Measurements from ENCODE around the gene CD8A.

The CD8A gene

GRCh38 chr2:86788165-86788564 is 2.5 kb downstream of the CD8A start:
- H2BK15ac ChIP-seq (replicated peaks; ENCODE audit: low read depth): no peak overlapping the region
- no peak overlapping the region for H3K18ac ChIP-seq (ENCODE audit: low read length)
- no peaks in the 10 kb centered on the region for H3K79me2 ChIP-seq (ENCODE audit: control insufficient read depth, insufficient read depth, low read length)
- H2BK5ac ChIP-seq (ENCODE audit: low read length): no peak overlapping the region
- H3K36me3 ChIP-seq (ENCODE audit: control insufficient read depth, insufficient read depth, low read length): no peaks in the 10 kb centered on the region
- H3K9ac ChIP-seq (ENCODE audit: low read length): no peak overlapping the region
- no peak overlapping the region for H3K27ac ChIP-seq (ENCODE audit: low read depth, low read length)
- no peak overlapping the region for H3K4ac ChIP-seq (ENCODE audit: low read depth, low read length)
- no peak overlapping the region for H2AK5ac ChIP-seq (ENCODE audit: low read length)
- H3K23ac ChIP-seq (ENCODE audit: low read length): no peak overlapping the region
- DNase-seq: no peak
- WGBS (ENCODE audit: extremely low coverage, insufficient coverage, low lambda C conversion rate): no CpG with 5 or more reads among the region's 7 CpGs
- H3K4me2 ChIP-seq (ENCODE audit: low read length): no peak overlapping the region
- no peak overlapping the region for H3K4me3 ChIP-seq (ENCODE audit: low read length)
- H2BK120ac ChIP-seq (ENCODE audit: low read depth, low read length): no peak overlapping the region
- H3K27me3 ChIP-seq (ENCODE audit: insufficient read depth, low read length, poor library complexity): peaks cover 41% of the 10 kb centered on the region
- no peak overlapping the region for H3K56ac ChIP-seq (ENCODE audit: low read length)
- no peak overlapping the region for H4K5ac ChIP-seq (ENCODE audit: low read length)
- no peak overlapping the region for H4K8ac ChIP-seq (ENCODE audit: low read depth, low read length)
- no peaks in the 10 kb centered on the region for H3K4me1 ChIP-seq (ENCODE audit: control insufficient read depth, low read depth, low read length)
- H3K79me1 ChIP-seq (ENCODE audit: low read length): no peaks in the 10 kb centered on the region

DNA sequence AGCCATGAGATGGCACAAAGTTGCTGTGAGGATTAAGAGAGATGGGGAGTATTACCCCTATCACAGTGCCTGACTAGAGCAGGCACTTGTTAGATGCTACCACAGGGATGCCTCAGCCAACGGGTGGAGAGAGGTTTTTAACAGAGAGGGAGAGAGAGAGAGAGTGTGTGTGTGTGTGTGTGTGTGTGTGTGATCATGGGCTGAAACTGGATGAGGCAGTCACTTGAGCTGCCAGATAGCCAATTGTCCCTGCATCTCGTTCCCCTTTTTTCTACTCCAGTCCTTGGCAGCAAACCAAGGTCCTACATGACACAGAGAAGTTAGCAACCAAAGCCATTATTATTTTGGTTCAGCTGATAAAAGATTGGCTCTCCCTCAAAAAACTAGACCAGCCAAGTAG is 3.0 kb downstream of the CD8A start:
- Histone ChIP-seq H3K36me3 (ENCODE audit: control insufficient read depth, insufficient read depth, low read length) (no peaks in the 10 kb centered on the region), H3K4ac (ENCODE audit: low read depth, low read length) (no peak overlapping the region), H3K18ac (ENCODE audit: low read length) (no peak overlapping the region), H3K4me3 (ENCODE audit: low read length) (no peak overlapping the region), H3K27ac (ENCODE audit: low read depth, low read length) (no peak overlapping the region), H2BK5ac (ENCODE audit: low read length) (no peak overlapping the region), H3K9ac (ENCODE audit: low read length) (no peak overlapping the region), H2AK5ac (ENCODE audit: low read length) (no peak overlapping the region), H3K23ac (ENCODE audit: low read length) (no peak overlapping the region), H2BK15ac (replicated peaks; ENCODE audit: low read depth) (no peak overlapping the region), H4K8ac (ENCODE audit: low read depth, low read length) (no peak overlapping the region), H4K5ac (ENCODE audit: low read length) (no peak overlapping the region), H3K79me1 (ENCODE audit: low read length) (no peaks in the 10 kb centered on the region), H3K4me1 (ENCODE audit: control insufficient read depth, low read depth, low read length) (no peaks in the 10 kb centered on the region), H3K79me2 (ENCODE audit: control insufficient read depth, insufficient read depth, low read length) (no peaks in the 10 kb centered on the region), H3K27me3 (ENCODE audit: insufficient read depth, low read length, poor library complexity) (peaks cover 41% of the 10 kb centered on the region), H3K56ac (ENCODE audit: low read length) (no peak overlapping the region), H2BK120ac (ENCODE audit: low read depth, low read length) (no peak overlapping the region), H3K4me2 (ENCODE audit: low read length) (no peak overlapping the region)
- DNase-seq: peak; percentile 23
- WGBS (ENCODE audit: extremely low coverage, insufficient coverage, low lambda C conversion rate): no CpG with 5 or more reads among the region's 2 CpGs

DNA sequence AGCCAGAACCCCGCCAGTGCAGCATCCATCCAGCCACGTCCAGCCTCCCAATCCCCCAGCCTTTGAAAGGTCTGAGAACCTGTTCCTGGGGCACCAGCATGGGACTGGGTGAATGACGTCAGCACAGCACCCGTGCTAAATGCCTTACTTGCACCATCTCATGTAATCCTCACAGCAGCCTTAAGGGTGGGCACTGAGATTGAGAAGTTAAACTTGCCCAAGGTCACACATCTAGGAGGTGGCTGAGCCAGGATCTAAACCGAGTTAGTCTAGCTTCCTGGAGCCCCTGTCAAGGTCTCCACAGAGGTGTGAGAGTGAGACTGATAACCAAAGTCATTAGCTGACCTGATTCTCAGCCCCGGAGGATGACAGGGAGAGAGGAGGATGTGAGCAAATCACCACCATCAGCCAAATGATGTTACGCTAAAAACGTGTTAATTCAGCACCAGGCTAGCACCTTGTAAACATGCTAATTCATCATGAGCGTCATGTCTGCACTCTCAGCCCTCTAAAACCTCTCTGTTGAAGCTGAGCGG is 4.6 kb downstream of the CD8A start:
- Histone ChIP-seq H2BK5ac (ENCODE audit: low read length) (no peak overlapping the region), H4K5ac (ENCODE audit: low read length) (no peak overlapping the region), H2BK120ac (ENCODE audit: low read depth, low read length) (no peak overlapping the region), H3K23ac (ENCODE audit: low read length) (no peak overlapping the region), H3K9ac (ENCODE audit: low read length) (no peak overlapping the region), H3K4me3 (ENCODE audit: low read length) (no peak overlapping the region), H2BK15ac (replicated peaks; ENCODE audit: low read depth) (no peak overlapping the region), H3K4me1 (ENCODE audit: control insufficient read depth, low read depth, low read length) (no peaks in the 10 kb centered on the region), H3K18ac (ENCODE audit: low read length) (no peak overlapping the region), H3K79me1 (ENCODE audit: low read length) (no peaks in the 10 kb centered on the region), H3K27me3 (ENCODE audit: insufficient read depth, low read length, poor library complexity) (peaks cover 33% of the 10 kb centered on the region), H3K4me2 (ENCODE audit: low read length) (no peak overlapping the region), H3K4ac (ENCODE audit: low read depth, low read length) (no peak overlapping the region), H3K79me2 (ENCODE audit: control insufficient read depth, insufficient read depth, low read length) (no peaks in the 10 kb centered on the region), H4K8ac (ENCODE audit: low read depth, low read length) (no peak overlapping the region), H2AK5ac (ENCODE audit: low read length) (no peak overlapping the region), H3K27ac (ENCODE audit: low read depth, low read length) (no peak overlapping the region), H3K36me3 (ENCODE audit: control insufficient read depth, insufficient read depth, low read length) (no peaks in the 10 kb centered on the region), H3K56ac (ENCODE audit: low read length) (no peak overlapping the region)
- DNase-seq: peak; percentile 91
- no CpG with 5 or more reads among the region's 10 CpGs for WGBS (ENCODE audit: extremely low coverage, insufficient coverage, low lambda C conversion rate)

DNA sequence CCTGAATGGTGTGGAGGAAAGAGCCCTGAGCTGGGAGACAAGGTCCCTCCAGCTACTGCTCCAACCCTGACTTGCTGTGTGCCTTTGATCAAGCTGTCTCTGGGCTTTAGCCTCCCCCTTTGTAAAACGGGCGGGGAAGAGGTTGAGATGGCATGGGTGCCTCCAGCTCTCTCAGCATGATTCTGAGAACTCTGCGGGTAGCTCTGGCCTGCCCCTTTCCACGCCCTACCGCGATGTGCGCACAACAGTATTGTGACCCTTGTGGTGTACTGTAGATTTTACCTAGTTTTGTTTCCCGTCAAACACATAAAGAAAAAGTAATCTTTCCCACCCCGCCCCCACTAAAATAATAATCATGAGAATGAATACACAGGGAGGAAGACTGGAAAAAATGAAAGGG is 5.3 kb downstream of the CD8A start:
- Histone ChIP-seq H3K27ac (ENCODE audit: low read depth, low read length) (no peak overlapping the region), H3K79me1 (ENCODE audit: low read length) (no peaks in the 10 kb centered on the region), H3K18ac (ENCODE audit: low read length) (no peak overlapping the region), H3K36me3 (ENCODE audit: control insufficient read depth, insufficient read depth, low read length) (no peaks in the 10 kb centered on the region), H2AK5ac (ENCODE audit: low read length) (no peak overlapping the region), H3K56ac (ENCODE audit: low read length) (no peak overlapping the region), H3K4me3 (ENCODE audit: low read length) (no peak overlapping the region), H3K4me1 (ENCODE audit: control insufficient read depth, low read depth, low read length) (no peaks in the 10 kb centered on the region), H3K27me3 (ENCODE audit: insufficient read depth, low read length, poor library complexity) (peaks cover 29% of the 10 kb centered on the region), H4K5ac (ENCODE audit: low read length) (no peak overlapping the region), H2BK120ac (ENCODE audit: low read depth, low read length) (no peak overlapping the region), H3K23ac (ENCODE audit: low read length) (no peak overlapping the region), H3K9ac (ENCODE audit: low read length) (no peak overlapping the region), H2BK15ac (replicated peaks; ENCODE audit: low read depth) (no peak overlapping the region), H2BK5ac (ENCODE audit: low read length) (no peak overlapping the region), H3K79me2 (ENCODE audit: control insufficient read depth, insufficient read depth, low read length) (no peaks in the 10 kb centered on the region), H4K8ac (ENCODE audit: low read depth, low read length) (no peak overlapping the region), H3K4ac (ENCODE audit: low read depth, low read length) (no peak overlapping the region), H3K4me2 (ENCODE audit: low read length) (no peak overlapping the region)
- no peak for DNase-seq
- WGBS (ENCODE audit: extremely low coverage, insufficient coverage, low lambda C conversion rate): no CpG with 5 or more reads among the region's 9 CpGs

DNA sequence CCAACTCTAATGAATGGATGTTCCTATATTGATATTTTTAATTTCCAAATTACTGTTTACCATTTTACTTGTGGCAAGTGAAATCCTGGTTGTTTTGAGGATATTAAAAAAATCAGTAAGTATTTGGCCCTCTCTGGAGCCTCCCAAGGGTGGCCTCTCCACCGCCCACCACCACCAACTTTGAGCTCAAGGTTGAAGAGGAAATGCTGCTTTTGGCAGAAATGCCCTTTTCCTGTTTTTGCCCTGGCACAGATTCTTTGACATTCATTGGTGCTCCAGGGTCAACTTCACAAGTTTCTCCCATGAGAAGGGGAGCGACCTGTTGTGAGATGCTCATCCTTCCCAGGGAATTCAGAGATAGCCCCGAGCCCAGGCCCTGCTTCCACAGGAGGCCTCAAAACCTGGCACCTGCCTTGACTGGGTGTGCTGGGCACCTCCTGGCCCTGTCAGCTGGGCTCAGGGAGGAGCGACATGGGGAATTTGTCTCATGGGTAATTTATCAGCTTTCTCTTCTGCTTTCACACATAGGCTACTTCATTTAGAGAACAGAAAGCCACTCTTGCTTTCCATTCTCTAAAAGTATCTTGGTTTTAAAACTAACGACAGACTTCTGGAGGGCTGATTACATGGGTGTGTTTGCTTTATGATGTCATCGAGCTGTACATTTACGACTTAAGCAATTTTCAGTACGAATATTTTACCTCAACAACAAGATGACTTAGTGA is 6.9 kb downstream of the CD8A start:
- Histone ChIP-seq H3K9ac (ENCODE audit: low read length) (no peak overlapping the region), H4K8ac (ENCODE audit: low read depth, low read length) (no peak overlapping the region), H3K4me2 (ENCODE audit: low read length) (no peak overlapping the region), H3K27ac (ENCODE audit: low read depth, low read length) (no peak overlapping the region), H3K56ac (ENCODE audit: low read length) (no peak overlapping the region), H4K5ac (ENCODE audit: low read length) (no peak overlapping the region), H3K36me3 (ENCODE audit: control insufficient read depth, insufficient read depth, low read length) (no peaks in the 10 kb centered on the region), H2AK5ac (ENCODE audit: low read length) (no peak overlapping the region), H3K23ac (ENCODE audit: low read length) (no peak overlapping the region), H2BK120ac (ENCODE audit: low read depth, low read length) (no peak overlapping the region), H3K4me3 (ENCODE audit: low read length) (no peak overlapping the region), H3K27me3 (ENCODE audit: insufficient read depth, low read length, poor library complexity) (peaks cover 13% of the 10 kb centered on the region), H3K18ac (ENCODE audit: low read length) (no peak overlapping the region), H2BK15ac (replicated peaks; ENCODE audit: low read depth) (no peak overlapping the region), H3K4ac (ENCODE audit: low read depth, low read length) (no peak overlapping the region), H2BK5ac (ENCODE audit: low read length) (no peak overlapping the region), H3K79me2 (ENCODE audit: control insufficient read depth, insufficient read depth, low read length) (no peaks in the 10 kb centered on the region), H3K4me1 (ENCODE audit: control insufficient read depth, low read depth, low read length) (no peaks in the 10 kb centered on the region), H3K79me1 (ENCODE audit: low read length) (no peaks in the 10 kb centered on the region)
- no peak for DNase-seq
- WGBS (ENCODE audit: extremely low coverage, insufficient coverage, low lambda C conversion rate): no CpG with 5 or more reads among the region's 8 CpGs

GRCh38 chr2:86782748-86783147 is 8.0 kb downstream of the CD8A start:
- no peak for DNase-seq
- Histone ChIP-seq H3K4me2 (ENCODE audit: low read length) (no peak overlapping the region), H2BK5ac (ENCODE audit: low read length) (no peak overlapping the region), H2BK15ac (replicated peaks; ENCODE audit: low read depth) (no peak overlapping the region), H3K27me3 (ENCODE audit: insufficient read depth, low read length, poor library complexity) (peaks cover 2% of the 10 kb centered on the region), H4K8ac (ENCODE audit: low read depth, low read length) (no peak overlapping the region), H3K27ac (ENCODE audit: low read depth, low read length) (no peak overlapping the region), H3K79me2 (ENCODE audit: control insufficient read depth, insufficient read depth, low read length) (no peaks in the 10 kb centered on the region), H3K18ac (ENCODE audit: low read length) (no peak overlapping the region), H3K79me1 (ENCODE audit: low read length) (no peaks in the 10 kb centered on the region), H3K36me3 (ENCODE audit: control insufficient read depth, insufficient read depth, low read length) (no peaks in the 10 kb centered on the region), H3K4me3 (ENCODE audit: low read length) (no peak overlapping the region), H3K56ac (ENCODE audit: low read length) (no peak overlapping the region), H2BK120ac (ENCODE audit: low read depth, low read length) (no peak overlapping the region), H3K23ac (ENCODE audit: low read length) (no peak overlapping the region), H4K5ac (ENCODE audit: low read length) (no peak overlapping the region), H3K4me1 (ENCODE audit: control insufficient read depth, low read depth, low read length) (no peaks in the 10 kb centered on the region), H2AK5ac (ENCODE audit: low read length) (no peak overlapping the region), H3K4ac (ENCODE audit: low read depth, low read length) (no peak overlapping the region), H3K9ac (ENCODE audit: low read length) (no peak overlapping the region)
- no CpG with 5 or more reads among the region's 7 CpGs for WGBS (ENCODE audit: extremely low coverage, insufficient coverage, low lambda C conversion rate)

Measured in mesendoderm (in vitro differentiated cells).